D721Med (cell line): Measurements from ENCODE around the gene FOXL3.
"Not testable (repeated sequence)": the region's sequence is repeated elsewhere in the genome, so short reads cannot be mapped to it uniquely, and the experiment has no call there.

Source experiments
- DNase-seq: peaks from one replicate; pipeline ENCODE4 v3.0.0; 2011; ENCODE audit warnings: low spot score; ENCODE audit not compliant: insufficient read length
- FAIRE-seq: peaks from 2 replicates; lab custom pipeline; 2011; peaks lifted over from hg19 to GRCh38; lab: Jason Lieb, UNC
- CTCF ChIP-seq: IDR thresholded peaks from 2 replicates; pipeline ENCODE4 v1.5.1; 2012; ENCODE audit warnings: mild to moderate bottlenecking, control low read depth; ENCODE audit not compliant: insufficient read depth; ENCODE audit errors: missing control alignments

The FOXL3 gene

DNA sequence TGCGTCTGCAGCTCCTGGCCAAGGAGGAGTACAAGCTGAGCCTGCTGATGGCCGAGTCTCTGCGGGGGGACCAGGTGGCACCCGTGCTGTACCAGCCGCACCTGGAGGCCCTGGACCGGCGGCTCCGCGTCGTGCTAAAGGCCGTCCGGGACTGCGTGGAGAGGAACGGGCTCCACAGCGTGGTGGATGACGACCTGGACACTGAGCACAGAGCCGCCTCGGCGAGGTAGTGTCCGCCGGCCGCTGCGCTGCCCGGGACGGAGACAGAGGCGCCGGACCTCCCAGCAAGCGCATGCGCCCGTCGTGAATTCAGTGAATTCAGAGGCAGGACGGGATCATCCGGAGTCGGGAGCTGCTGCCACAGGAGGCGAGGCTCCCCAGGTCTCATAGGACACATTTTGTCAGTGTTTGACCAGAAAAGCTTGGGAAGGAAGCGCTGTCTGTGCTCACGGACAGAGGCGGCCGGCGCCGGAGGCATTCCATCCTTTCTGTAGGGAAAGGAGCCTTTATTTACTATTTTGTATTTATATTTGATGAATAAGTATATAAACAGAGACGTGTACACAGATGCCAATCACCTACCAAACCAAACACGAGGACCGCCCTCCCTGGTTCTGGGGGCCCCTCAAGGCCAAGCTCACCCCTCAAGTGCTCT, 30.1 kb upstream of the FOXL3 start:
- DNase-seq = no peak
- TF ChIP-seq CTCF = no peak
- no peak for FAIRE-seq

DNA sequence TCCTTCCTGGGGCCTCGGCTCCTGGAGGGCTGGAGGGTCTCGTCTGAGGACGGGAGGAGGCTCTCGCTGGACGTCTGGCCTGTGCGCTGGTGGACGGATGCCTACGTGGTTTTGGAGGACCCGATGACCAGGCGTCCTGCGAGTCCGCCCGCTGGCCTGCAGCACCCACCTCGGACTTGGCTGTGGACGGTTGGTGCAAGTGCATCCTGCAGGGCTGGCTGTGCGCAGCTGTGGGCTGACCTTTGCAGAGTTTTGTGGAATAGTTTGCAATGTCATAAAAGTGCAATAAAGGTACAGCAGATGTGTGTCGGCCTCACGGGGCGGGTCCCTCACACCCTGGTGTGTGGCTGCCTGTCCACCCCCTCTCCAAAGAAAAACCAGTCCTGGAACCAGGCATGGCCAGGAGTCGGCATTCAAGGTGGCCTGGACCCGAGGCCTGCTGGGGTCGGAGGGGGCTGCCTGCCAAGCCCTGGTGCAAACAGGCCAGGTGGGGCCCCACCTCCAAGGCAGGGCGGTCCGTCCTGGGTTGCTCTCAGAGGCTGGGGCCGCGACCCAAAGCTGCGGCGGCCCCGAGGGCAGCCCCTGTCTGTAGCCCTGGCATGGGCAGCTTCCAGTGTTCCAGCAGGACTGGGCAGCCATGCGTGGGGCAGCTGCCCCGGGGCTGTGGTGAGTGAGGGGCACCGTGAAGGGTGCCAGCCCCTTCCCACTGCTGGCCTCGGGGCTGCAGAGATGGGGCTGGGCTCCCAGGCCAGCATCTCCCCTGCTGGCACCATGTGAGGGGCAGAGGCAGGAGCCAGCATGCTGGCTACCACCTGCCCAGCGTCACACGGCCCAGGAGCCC, 29.3 kb upstream of the FOXL3 start:
- no peak for DNase-seq
- no peak for FAIRE-seq
- TF ChIP-seq CTCF = no peak

DNA sequence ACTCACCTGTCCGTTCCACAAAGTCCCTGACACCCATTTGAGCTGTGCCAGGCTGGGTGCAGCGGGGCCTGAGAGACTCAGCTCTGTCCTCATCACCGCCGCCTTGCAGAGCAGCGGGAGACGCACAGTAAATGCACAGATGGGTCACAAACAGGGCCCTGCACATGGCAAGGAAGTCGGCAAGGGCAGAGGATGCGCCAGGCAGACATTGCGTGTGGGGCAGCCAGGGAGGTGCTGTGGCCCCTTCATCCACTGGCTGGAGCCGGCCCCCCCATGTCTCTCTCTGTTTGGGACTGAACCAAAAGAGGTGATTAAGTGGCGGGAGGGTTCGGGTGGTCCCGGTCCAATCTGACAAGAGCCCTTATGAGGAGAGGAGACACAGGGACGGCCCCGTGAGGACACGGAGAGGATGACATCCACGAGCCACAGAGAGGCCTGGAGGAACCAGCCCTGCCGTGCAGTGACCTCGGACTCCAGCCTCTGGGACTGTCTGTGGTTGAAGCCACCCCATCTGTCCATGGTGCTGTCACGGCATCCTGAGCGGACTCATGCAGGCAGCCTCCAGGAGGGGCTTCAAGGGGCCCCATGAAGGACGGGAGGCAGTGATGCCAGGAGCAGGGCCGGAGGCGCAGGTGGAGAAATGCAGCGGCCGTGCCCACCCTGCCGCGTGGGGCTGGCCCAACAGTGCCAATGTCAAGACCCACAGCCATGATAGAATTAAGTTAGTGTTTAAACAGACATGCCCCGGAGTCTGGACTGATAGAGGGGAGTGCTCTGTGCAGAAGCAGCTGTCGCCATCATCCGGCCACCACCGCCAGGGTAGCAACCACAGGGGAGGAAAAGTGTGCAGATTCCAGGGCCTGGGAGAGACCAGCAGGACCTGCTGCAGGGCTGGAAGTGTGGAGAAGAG, 28.4 kb upstream of the FOXL3 start:
- FAIRE-seq = no peak
- TF ChIP-seq CTCF = no peak
- no peak for DNase-seq

DNA sequence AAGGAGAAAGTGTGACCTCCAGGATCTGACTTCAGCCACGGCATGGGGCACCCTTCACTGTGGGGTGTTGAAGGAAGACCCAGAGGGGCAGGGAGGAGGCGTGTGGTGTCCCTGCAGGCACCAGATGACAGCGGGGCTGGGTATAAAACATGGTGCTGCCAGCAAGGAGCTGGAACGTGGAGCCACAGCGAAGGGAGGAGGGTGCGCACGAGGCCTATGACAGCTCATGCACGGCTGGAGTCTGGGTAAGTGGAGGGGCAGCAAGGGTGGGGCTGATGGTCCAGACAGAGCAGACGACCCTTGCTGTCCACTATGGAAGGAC, 27.8 kb upstream of the FOXL3 start:
- FAIRE-seq = no peak
- no peak for DNase-seq
- no peak for TF ChIP-seq CTCF

DNA sequence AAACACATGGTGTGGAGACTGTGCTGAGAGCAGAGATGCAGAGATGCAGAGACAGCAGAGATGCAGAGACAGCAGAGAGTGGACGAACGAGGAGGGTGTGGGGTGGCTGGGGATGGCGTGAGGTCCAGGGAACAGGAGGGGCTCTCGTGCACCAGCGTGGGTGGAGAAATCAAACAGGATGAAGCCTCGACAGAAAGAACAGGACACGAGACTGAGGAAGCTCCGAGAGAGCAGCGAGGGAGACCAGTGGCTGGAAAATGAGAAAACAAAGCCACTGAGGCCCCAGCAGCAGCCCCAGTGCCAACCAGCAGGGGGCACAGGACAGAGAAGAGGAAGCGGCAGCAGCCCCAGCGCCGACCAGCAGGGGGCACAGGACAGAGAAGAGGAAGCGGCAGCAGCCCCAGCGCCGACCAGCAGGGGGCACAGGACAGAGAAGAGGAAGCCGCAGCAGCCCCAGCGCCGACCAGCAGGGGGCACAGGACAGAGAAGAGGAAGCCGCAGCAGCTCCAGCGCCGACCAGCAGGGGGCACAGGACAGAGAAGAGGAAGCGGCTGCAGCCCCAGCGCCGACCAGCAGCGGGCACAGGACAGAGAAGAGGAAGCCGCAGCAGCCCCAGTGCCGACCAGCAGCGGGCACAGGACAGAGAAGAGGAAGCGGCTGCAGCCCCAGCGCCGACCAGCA, 27.2 kb upstream of the FOXL3 start:
- not testable (repeated sequence) for FAIRE-seq, DNase-seq
- TF ChIP-seq CTCF = peak; percentile 1

DNA sequence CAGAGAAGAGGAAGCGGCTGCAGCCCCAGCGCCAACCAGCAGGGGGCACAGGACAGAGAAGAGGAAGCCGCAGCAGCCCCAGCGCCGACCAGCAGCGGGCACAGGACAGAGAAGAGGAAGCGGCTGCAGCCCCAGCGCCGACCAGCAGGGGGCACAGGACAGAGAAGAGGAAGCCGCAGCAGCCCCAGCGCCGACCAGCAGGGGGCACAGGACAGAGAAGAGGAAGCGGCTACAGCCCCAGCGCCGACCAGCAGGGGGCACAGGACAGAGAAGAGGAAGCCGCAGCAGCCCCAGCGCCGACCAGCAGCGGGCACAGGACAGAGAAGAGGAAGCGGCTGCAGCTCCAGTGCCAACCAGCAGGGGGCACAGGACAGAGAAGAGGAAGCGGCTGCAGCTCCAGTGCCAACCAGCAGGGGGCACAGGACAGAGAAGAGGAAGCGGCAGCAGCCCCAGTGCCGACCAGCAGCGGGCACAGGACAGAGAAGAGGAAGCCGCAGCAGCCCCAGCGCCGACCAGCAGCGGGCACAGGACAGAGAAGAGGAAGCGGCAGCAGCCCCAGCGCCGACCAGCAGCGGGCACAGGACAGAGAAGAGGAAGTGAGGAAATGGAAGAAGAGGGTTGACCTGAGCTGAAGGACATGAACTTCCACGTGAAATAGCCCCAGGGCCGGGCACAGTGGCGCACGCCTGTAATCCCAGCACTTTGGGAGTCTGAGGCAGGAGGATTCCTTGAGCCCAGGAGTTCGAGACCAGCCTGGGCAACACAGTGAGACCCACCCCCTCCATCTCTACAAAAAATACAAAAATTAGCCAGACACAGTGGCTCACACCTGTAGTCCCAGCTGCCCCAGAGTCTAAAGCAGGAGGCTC, 26.3 kb upstream of the FOXL3 start:
- FAIRE-seq, DNase-seq: not testable (repeated sequence)
- TF ChIP-seq CTCF = peak; percentile 12
